H1 (cell line): ENCODE data around the gene CDK5R2. TPM values are rescaled to one million over a fixed set of nuclear protein-coding genes. Genes with fewer than 3 reads are reported as not detected.

Experiments
- CTCF ChIA-PET: fragments of 300-600 bp; sonication (Branson Sonifier 250); formaldehyde crosslinking; loops from one replicate; lab custom pipeline; 2021; ENCODE audit not compliant: partially characterized antibody; lab: Charles Lee
- POLR2A ChIA-PET: fragments of 300-600 bp; sonication (Branson Sonifier 250); formaldehyde crosslinking; loops from one replicate; lab custom pipeline; 2021; ENCODE audit warnings: inconsistent platforms; ENCODE audit not compliant: partially characterized antibody; lab: Charles Lee
- DNase-seq, 2 experiments: peaks; one replicate each; pipeline versions ENCODE4 v3.0.0 to v3.0.0-alpha.2; 2010 to 2022; ENCODE audit warnings: low spot score in 2 of 2, low read depth in 1 of 2, mixed read lengths in 1 of 2
- FAIRE-seq: peaks from 2 replicates; lab custom pipeline; 2011; peaks lifted over from hg19 to GRCh38; lab: Jason Lieb, UNC
- H2AFZ ChIP-seq: 2 replicates; pipeline ENCODE4 v1.8.1; 2012; ENCODE audit warnings: low read length, inconsistent platforms
- H2AK5ac ChIP-seq: 2 replicates; pipeline ENCODE4 v1.6.1; 2013; ENCODE audit warnings: low read depth, low read length
- H2BK120ac ChIP-seq: replicated peaks from 2 replicates; pipeline ENCODE3; 2013; ENCODE audit warnings: low read depth, low read length, inconsistent platforms
- H2BK12ac ChIP-seq: 2 replicates; pipeline ENCODE4 v1.6.1; 2013; ENCODE audit warnings: low read depth, low read length
- H2BK15ac ChIP-seq: 2 replicates; pipeline ENCODE4 v1.6.1; 2013; ENCODE audit warnings: low read length
- H2BK20ac ChIP-seq: 2 replicates; pipeline ENCODE4 v1.6.1; 2013; ENCODE audit warnings: low read length
- H2BK5ac ChIP-seq: 2 replicates; pipeline ENCODE4 v1.6.1; 2013; ENCODE audit warnings: low read depth, low read length
- H3K14ac ChIP-seq: 2 replicates; pipeline ENCODE4 v1.6.1; 2013; ENCODE audit warnings: inconsistent platforms; ENCODE audit not compliant: insufficient read length
- H3K18ac ChIP-seq: 2 replicates; pipeline ENCODE4 v1.6.1; 2013; ENCODE audit warnings: low read length; ENCODE audit errors: extremely low read depth
- H3K23ac ChIP-seq: 2 replicates; pipeline ENCODE4 v1.6.1; 2013; ENCODE audit warnings: inconsistent platforms; ENCODE audit not compliant: insufficient read length
- H3K23me2 ChIP-seq: 2 replicates; pipeline ENCODE4 v1.6.1; 2013; ENCODE audit warnings: low read depth, low read length
- H3K27ac ChIP-seq: 2 replicates; pipeline ENCODE4 v1.6.1; 2011; ENCODE audit warnings: low read depth, low read length, inconsistent platforms
- H3K27me3 ChIP-seq, 4 experiments: replicated peaks in 1 of 4; 1 replicate in 1 of 4; 2 replicates in 3 of 4; pipeline versions ENCODE4 v1.6.1 to v1.8.1; 2011 to 2013; ENCODE audit warnings: low read length in 3 of 4, mild to moderate bottlenecking in 3 of 4, inconsistent platforms in 2 of 4, mixed read lengths in 2 of 4, moderate library complexity in 1 of 4; ENCODE audit not compliant: control insufficient read depth in 3 of 4, insufficient read depth in 3 of 4; ENCODE audit errors: extremely low read depth in 1 of 4
- H3K36me3 ChIP-seq, 4 experiments: 2 replicates each; pipeline versions ENCODE4 v1.6.1 to v1.8.1; 2011 to 2013; ENCODE audit warnings: mild to moderate bottlenecking in 4 of 4, low read length in 3 of 4, moderate library complexity in 2 of 4, control low read depth in 1 of 4, inconsistent platforms in 1 of 4; ENCODE audit not compliant: insufficient read depth in 4 of 4, control insufficient read depth in 2 of 4
- H3K4ac ChIP-seq: replicated peaks from 2 replicates; pipeline ENCODE3; 2013; ENCODE audit warnings: low read length, low read depth, mixed read lengths, inconsistent platforms; ENCODE audit not compliant: insufficient read length
- H3K4me1 ChIP-seq, 4 experiments: replicated peaks in 1 of 4; 1 replicate in 1 of 4; 2 replicates in 3 of 4; pipeline versions ENCODE4 v1.6.1 to v1.8.1; 2011 to 2013; ENCODE audit warnings: low read length in 3 of 4, inconsistent platforms in 2 of 4, mixed read lengths in 1 of 4; ENCODE audit not compliant: insufficient read depth in 4 of 4, control insufficient read depth in 3 of 4
- H3K4me2 ChIP-seq, 2 experiments: 2 replicates each; pipeline versions ENCODE4 v1.6.1 to v1.8.1; 2011 to 2013; ENCODE audit warnings: low read depth in 2 of 2, low read length in 2 of 2, control low read depth in 1 of 2, inconsistent platforms in 1 of 2, mild to moderate bottlenecking in 1 of 2; ENCODE audit not compliant: insufficient read depth in 1 of 2
- H3K4me3 ChIP-seq, 4 experiments: fragments of 200-600, 300-600 bp in 1 of 4; sonication (generic), shearing (Covaris generic), sonication (Bioruptor Twin) in 1 of 4; 2 replicates each; pipeline versions ENCODE4 v1.5.1 to v1.8.1; 2011 to 2016; ENCODE audit warnings: low read length in 4 of 4, low read depth in 3 of 4, control low read depth in 2 of 4, inconsistent platforms in 2 of 4, mild to moderate bottlenecking in 2 of 4, mixed read lengths in 1 of 4, moderate library complexity in 1 of 4; ENCODE audit not compliant: insufficient read depth in 2 of 4; ENCODE audit errors: extremely low read depth in 1 of 4
- H3K56ac ChIP-seq: replicated peaks from 2 replicates; pipeline ENCODE3; 2013; ENCODE audit warnings: low read depth, mild to moderate bottlenecking, mixed read lengths, low read length, inconsistent platforms; ENCODE audit not compliant: insufficient read length
- H3K79me1 ChIP-seq: 2 replicates; pipeline ENCODE4 v1.6.1; 2013; ENCODE audit warnings: low read depth, low read length, control low read depth
- H3K79me2 ChIP-seq, 2 experiments: 2 replicates each; pipeline versions ENCODE4 v1.6.1 to v1.8.1; 2012 to 2013; ENCODE audit warnings: low read length in 2 of 2, mild to moderate bottlenecking in 2 of 2, inconsistent platforms in 1 of 2; ENCODE audit not compliant: insufficient read depth in 2 of 2, control insufficient read depth in 1 of 2
- H3K9ac ChIP-seq, 4 experiments: replicated peaks in 1 of 4; 1 replicate in 1 of 4; 2 replicates in 3 of 4; pipeline versions ENCODE4 v1.6.1 to v1.8.1; 2011 to 2013; ENCODE audit warnings: low read depth in 3 of 4, low read length in 3 of 4, control low read depth in 2 of 4, mild to moderate bottlenecking in 2 of 4, moderate library complexity in 2 of 4, inconsistent platforms in 1 of 4; ENCODE audit errors: extremely low read depth in 1 of 4
- H3K9me3 ChIP-seq, 2 experiments: 2 replicates each; pipeline versions ENCODE4 v1.6.1 to v1.8.1; 2012 to 2013; ENCODE audit warnings: mild to moderate bottlenecking in 2 of 2, moderate library complexity in 2 of 2, control low read depth in 1 of 2, inconsistent platforms in 1 of 2, low read depth in 1 of 2, low read length in 1 of 2, mixed read lengths in 1 of 2; ENCODE audit not compliant: insufficient read depth in 2 of 2
- H4K20me1 ChIP-seq, 2 experiments: replicated peaks in 1 of 2; 2 replicates each; pipeline versions ENCODE3 to v1.8.1; 2011 to 2013; ENCODE audit warnings: inconsistent platforms in 2 of 2, low read length in 2 of 2, mild to moderate bottlenecking in 1 of 2; ENCODE audit not compliant: insufficient read depth in 2 of 2, control insufficient read depth in 1 of 2
- H4K5ac ChIP-seq: 2 replicates; pipeline ENCODE4 v1.6.1; 2013; ENCODE audit warnings: low read length, low read depth, mixed read lengths, inconsistent platforms; ENCODE audit not compliant: insufficient read length
- H4K8ac ChIP-seq: 2 replicates; pipeline ENCODE4 v1.8.0; 2013; ENCODE audit warnings: mild to moderate bottlenecking, moderate library complexity, low read length, inconsistent platforms; ENCODE audit not compliant: insufficient read depth; ENCODE audit errors: extremely low read depth
- H4K91ac ChIP-seq: replicated peaks from 2 replicates; pipeline ENCODE3; 2013; ENCODE audit warnings: low read length, mixed read lengths, inconsistent platforms; ENCODE audit not compliant: insufficient read length
- BACH1 ChIP-seq: IDR thresholded peaks from 2 replicates; pipeline ENCODE4 v1.6.1; 2012; ENCODE audit warnings: low read length, improper control_type of control experiment
- GABPA ChIP-seq: IDR thresholded peaks from 2 replicates; pipeline ENCODE4 v1.6.1; 2011; ENCODE audit warnings: mild to moderate bottlenecking, low read length, moderate library complexity, borderline replicate concordance; ENCODE audit not compliant: insufficient read depth
- HDAC2 ChIP-seq, 2 experiments: fragments of 300-600 bp in 1 of 2; sonication (generic) in 1 of 2; IDR thresholded peaks; 2 replicates each; pipeline ENCODE4 v1.6.1; 2011 to 2012; ENCODE audit warnings: low read depth in 2 of 2, low read length in 2 of 2, mild to moderate bottlenecking in 2 of 2, moderate library complexity in 2 of 2, borderline replicate concordance in 1 of 2, inconsistent platforms in 1 of 2
- RFX5 ChIP-seq: IDR thresholded peaks from 2 replicates; pipeline ENCODE4 v1.6.1; 2011; ENCODE audit warnings: low read depth, low read length, improper control_type of control experiment, borderline replicate concordance
- SP1 ChIP-seq: IDR thresholded peaks from 2 replicates; pipeline ENCODE4 v1.6.1; 2011; ENCODE audit warnings: low read depth, low read length
- SP2 ChIP-seq: IDR thresholded peaks from 2 replicates; pipeline ENCODE4 v1.6.1; 2012; ENCODE audit warnings: mild to moderate bottlenecking, low read length, inconsistent platforms
- TAF1 ChIP-seq: IDR thresholded peaks from 2 replicates; pipeline ENCODE4 v1.6.1; 2011; ENCODE audit warnings: mild to moderate bottlenecking, low read depth, low read length
- TAF7 ChIP-seq: optimal IDR thresholded peaks from 2 replicates; pipeline ENCODE3; 2011; ENCODE audit warnings: low read depth, mild to moderate bottlenecking, inconsistent platforms, low read length, moderate library complexity, borderline replicate concordance
- YY1 ChIP-seq: IDR thresholded peaks from 2 replicates; pipeline ENCODE4 v1.6.1; 2011; ENCODE audit warnings: low read depth, mild to moderate bottlenecking, low read length
- WGBS, 2 experiments: shearing (Covaris generic) in 1 of 2; methylation state at CpG; one replicate each; pipeline versions ENCODE4 v1.1.6 to v1.1.7; 2013 to 2015; ENCODE audit warnings: low lambda C conversion rate in 2 of 2, mixed read lengths in 2 of 2, inconsistent platforms in 1 of 2, low coverage in 1 of 2, missing lambda C conversion rate in 1 of 2; ENCODE audit not compliant: insufficient replicate concordance in 2 of 2, insufficient coverage in 1 of 2, insufficient read length in 1 of 2; ENCODE audit errors: extremely low coverage in 1 of 2, missing lambda C conversion rate in 1 of 2; 5-methylcytosine and 5-hydroxymethylcytosine counted together
- polyA plus RNA-seq, 7 experiments: library from polyadenylated mRNA; depleted of rRNA in 3 of 7; stranded (reverse) in 5 of 7; unstranded in 2 of 7; fragments of >200 nt in 5 of 7; fragments of 200-250 nt in 2 of 7; gene quantifications; 1 replicate in 5 of 7; 2 replicates in 1 of 7; 4 replicates in 1 of 7; pipeline versions ENCODE4 v1.2.1 to v1.2.3, GENCODE V29; 2011 to 2013; ENCODE audit warnings: missing spikeins in 2 of 7, mixed read lengths in 2 of 7
- total RNA-seq: library from RNA; stranded (reverse); fragmentation: NEBNext Ultra II Directional; extraction: Animal tissue kit (Norgen Biotek cat#: 25700); gene quantifications from 2 replicates; pipeline ENCODE4 v1.2.1, GENCODE V29; 2021
- TF ChIP-seq, protein P1 (sequence below): IDR thresholded peaks from 2 replicates; pipeline ENCODE4 v1.6.1; 2012; ENCODE audit warnings: inconsistent platforms
- TF ChIP-seq, protein P2 (sequence below): IDR thresholded peaks from 2 replicates; pipeline ENCODE4 v1.6.1; 2011; ENCODE audit warnings: low read length, improper control_type of control experiment

The CDK5R2 gene
- total and polyA plus RNA-seq, 2 of the 8 experiments (the other 6 are each of a cell fraction or from before 2014, with no cell fraction given): 0.14 TPM; not detected in 1

DNA sequence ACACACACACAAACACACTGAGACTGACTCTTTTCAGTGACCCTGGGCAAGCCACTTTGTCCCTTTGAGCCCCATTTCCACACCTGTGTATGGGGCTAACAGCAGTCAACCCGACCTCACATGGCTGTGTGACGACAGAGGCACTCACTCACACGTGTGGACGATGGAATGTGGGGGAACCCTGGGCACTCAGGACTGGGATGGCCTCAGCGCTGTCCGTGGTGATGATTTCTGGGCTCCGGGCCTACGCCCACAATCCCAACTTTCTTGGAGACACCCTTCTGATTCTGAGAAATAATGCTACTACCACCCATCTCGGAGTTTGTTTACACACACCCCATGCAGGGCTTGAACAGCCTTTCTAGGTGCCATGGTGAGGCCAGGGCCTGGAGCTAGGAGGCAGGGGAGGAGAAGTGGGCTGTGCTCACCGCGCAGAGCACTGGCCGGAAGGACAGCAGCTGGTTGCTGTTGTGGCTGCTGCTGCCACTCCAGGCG, 32.3 kb downstream of the CDK5R2 start:
- Histone ChIP-seq H4K20me1 (peaks cover 30 to 42% of the 10 kb centered on the region in 2 experiments), H2BK12ac (0 out of 2 replicates have a peak overlapping the region, but pooled peaks have one; percentile 80), H2BK20ac (0 out of 2 replicates have a peak overlapping the region, but pooled peaks have one; percentile 48), H3K56ac (no peak overlapping the region), H3K4me3 (no peak overlapping the region), H3K4me1 (peaks cover 0 to 21% (median 7%) of the 10 kb centered on the region in 4 experiments; a peak in 6 of 7 replicates), H2AK5ac (peak overlapping the region; percentile 5; the same call in 1 of the 2 replicates), H3K27me3 (peaks cover 98 to 100% (median 100%) of the 10 kb centered on the region in 4 experiments), H2BK15ac (0 out of 2 replicates have a peak overlapping the region, but pooled peaks have one; percentile 29), H3K18ac (no peak overlapping the region), H2BK5ac (no peak overlapping the region), H3K4ac (no peak overlapping the region), H3K14ac (no peak overlapping the region), H4K8ac (no peak overlapping the region), H3K23me2 (peaks cover 2% of the 10 kb centered on the region; the same call in 1 of the 2 replicates), H4K91ac (no peak overlapping the region), H3K36me3 (peaks cover 0 to 6% (median 0%) of the 10 kb centered on the region in 4 experiments; a peak in 1 of 8 replicates), H2AFZ (no peak overlapping the region), H3K79me2 (no peaks in the 10 kb centered on the region), H3K23ac (no peak overlapping the region), H4K5ac (no peak overlapping the region), H3K4me2 (no peak overlapping the region), H3K27ac (no peak overlapping the region), H3K79me1 (no peaks in the 10 kb centered on the region), H2BK120ac (no peak overlapping the region), H3K9ac (no peak overlapping the region), H3K9me3 (no peaks in the 10 kb centered on the region)
- FAIRE-seq (no peak), DNase-seq (no peak)
- 15% methylated on average over 10 of the region's 13 CpGs; no CpG with 5 or more reads in 1 of the 2 experiments for WGBS, 2 experiments
- CTCF ChIA-PET: interaction anchor here (0.5 to 19.5 kb wide), 7 partner anchors 13 to 124 kb away, joined by 3 to 284 read pairs (median 5); partner anchors contain the start of gene FEV
- POLR2A ChIA-PET: interaction anchor here (1.2 to 1.3 kb wide), 2 partner anchors 7 to 32 kb away, joined by 3 to 4 read pairs; partner anchors contain the start of gene CDK5R2
- peak; percentile 20; the same call in 1 of the 2 replicates for TF ChIP-seq BACH1
- TF ChIP-seq TAF7: no peak
- no peak for TF ChIP-seq YY1
- no peak for TF ChIP-seq GABPA
- TF ChIP-seq, protein P1, sequence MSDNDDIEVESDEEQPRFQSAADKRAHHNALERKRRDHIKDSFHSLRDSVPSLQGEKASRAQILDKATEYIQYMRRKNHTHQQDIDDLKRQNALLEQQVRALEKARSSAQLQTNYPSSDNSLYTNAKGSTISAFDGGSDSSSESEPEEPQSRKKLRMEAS: 0 out of 2 replicates have a peak, but pooled peaks have one; percentile 16
- TF ChIP-seq HDAC2 (IDR thresholded peaks at IDR 0.05; ENCODE audit: borderline replicate concordance in 1 of 2, low read depth in 2 of 2, low read length in 2 of 2): no peak
- TF ChIP-seq RFX5: no peak
- TF ChIP-seq SP1: no peak
- TF ChIP-seq, protein P2, sequence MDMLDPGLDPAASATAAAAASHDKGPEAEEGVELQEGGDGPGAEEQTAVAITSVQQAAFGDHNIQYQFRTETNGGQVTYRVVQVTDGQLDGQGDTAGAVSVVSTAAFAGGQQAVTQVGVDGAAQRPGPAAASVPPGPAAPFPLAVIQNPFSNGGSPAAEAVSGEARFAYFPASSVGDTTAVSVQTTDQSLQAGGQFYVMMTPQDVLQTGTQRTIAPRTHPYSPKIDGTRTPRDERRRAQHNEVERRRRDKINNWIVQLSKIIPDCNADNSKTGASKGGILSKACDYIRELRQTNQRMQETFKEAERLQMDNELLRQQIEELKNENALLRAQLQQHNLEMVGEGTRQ: no peak
- TF ChIP-seq TAF1: no peak
- TF ChIP-seq SP2: no peak
